Duodenal mucosa (tissue), 2 donors: ENCODE data around the gene ARPP21.

Experiments used
- H3K27ac ChIP-seq: one replicate; pipeline ENCODE4 v1.7.0; 2013; ENCODE audit warnings: low read depth, low read length
- H3K27me3 ChIP-seq, 2 donors: one replicate each; pipeline ENCODE4 v1.7.0; 2013; ENCODE audit warnings: low read length in 2 of 2, control low read depth in 1 of 2; ENCODE audit not compliant: insufficient read depth in 2 of 2, control insufficient read depth in 1 of 2
- H3K36me3 ChIP-seq, 2 donors: one replicate each; pipeline ENCODE4 v1.7.0; 2013; ENCODE audit warnings: low read length in 2 of 2, control low read depth in 1 of 2; ENCODE audit not compliant: insufficient read depth in 2 of 2, control insufficient read depth in 1 of 2
- H3K4me1 ChIP-seq, 2 donors: one replicate each; pipeline ENCODE4 v1.7.0; 2013; ENCODE audit warnings: low read length in 2 of 2, control low read depth in 1 of 2; ENCODE audit not compliant: insufficient read depth in 2 of 2, control insufficient read depth in 1 of 2
- H3K4me3 ChIP-seq, 2 donors: one replicate each; pipeline ENCODE4 v1.7.0; 2013; ENCODE audit warnings: low read length in 2 of 2, low read depth in 1 of 2
- H3K9ac ChIP-seq, 2 donors: one replicate each; pipeline ENCODE4 v1.7.0; 2013; ENCODE audit warnings: low read length in 2 of 2, low read depth in 1 of 2
- H3K9me3 ChIP-seq, 2 donors: one replicate each; pipeline ENCODE4 v1.7.0; 2013; ENCODE audit warnings: low read length in 2 of 2, control low read depth in 1 of 2; ENCODE audit not compliant: control insufficient read depth in 1 of 2

The ARPP21 gene

GRCh38 chr3:35727179-35727578, 87.9 kb downstream of the ARPP21 start:
- Histone ChIP-seq H3K27ac (no peak overlapping the region), H3K9me3 (no peaks in the 10 kb centered on the region), H3K9ac (no peak overlapping the region), H3K27me3 (no peaks in the 10 kb centered on the region), H3K4me3 (no peak overlapping the region), H3K36me3 (no peaks in the 10 kb centered on the region), H3K4me1 (no peaks in the 10 kb centered on the region)

- Histone ChIP-seq H3K9ac (no peak overlapping the region), H3K27ac (no peak overlapping the region), H3K4me3 (no peak overlapping the region), H3K27me3 (no peaks in the 10 kb centered on the region), H3K4me1 (no peaks in the 10 kb centered on the region), H3K9me3 (no peaks in the 10 kb centered on the region), H3K36me3 (no peaks in the 10 kb centered on the region)
Observed at GRCh38 chr3:35733341-35733740, 94.0 kb downstream of the ARPP21 start.

GRCh38 chr3:35733864-35734263, 94.5 kb downstream of the ARPP21 start:
- Histone ChIP-seq H3K27ac (no peak overlapping the region), H3K9me3 (no peaks in the 10 kb centered on the region), H3K36me3 (no peaks in the 10 kb centered on the region), H3K4me1 (no peaks in the 10 kb centered on the region), H3K9ac (no peak overlapping the region), H3K4me3 (no peak overlapping the region), H3K27me3 (no peaks in the 10 kb centered on the region)

- Histone ChIP-seq H3K4me3 (no peak overlapping the region), H3K9me3 (no peaks in the 10 kb centered on the region), H3K4me1 (no peaks in the 10 kb centered on the region), H3K9ac (no peak overlapping the region), H3K27ac (no peak overlapping the region), H3K36me3 (no peaks in the 10 kb centered on the region), H3K27me3 (no peaks in the 10 kb centered on the region)
Observed at GRCh38 chr3:35737080-35737479, 97.8 kb downstream of the ARPP21 start.

GRCh38 chr3:35737527-35737926, 98.2 kb downstream of the ARPP21 start:
- Histone ChIP-seq H3K36me3 (no peaks in the 10 kb centered on the region), H3K4me1 (no peaks in the 10 kb centered on the region), H3K9me3 (no peaks in the 10 kb centered on the region), H3K4me3 (no peak overlapping the region), H3K27me3 (no peaks in the 10 kb centered on the region), H3K27ac (no peak overlapping the region), H3K9ac (no peak overlapping the region)

- Histone ChIP-seq H3K9me3 (no peaks in the 10 kb centered on the region), H3K27me3 (no peaks in the 10 kb centered on the region), H3K4me3 (no peak overlapping the region), H3K4me1 (no peaks in the 10 kb centered on the region), H3K9ac (no peak overlapping the region), H3K36me3 (no peaks in the 10 kb centered on the region), H3K27ac (no peak overlapping the region)
Observed at GRCh38 chr3:35737934-35738706, 98.8 kb downstream of the ARPP21 start.

- Histone ChIP-seq H3K9me3 (no peaks in the 10 kb centered on the region), H3K9ac (no peak overlapping the region), H3K27ac (no peak overlapping the region), H3K36me3 (no peaks in the 10 kb centered on the region), H3K4me3 (no peak overlapping the region), H3K27me3 (no peaks in the 10 kb centered on the region), H3K4me1 (no peaks in the 10 kb centered on the region)
Observed at GRCh38 chr3:35739181-35739809, 100.0 kb downstream of the ARPP21 start.

- no peaks in the 10 kb centered on the region for H3K4me1 ChIP-seq
- H3K9ac ChIP-seq, result no peak overlapping the region
- no peak overlapping the region for H3K4me3 ChIP-seq
- H3K27me3 ChIP-seq, result no peaks in the 10 kb centered on the region
- no peaks in the 10 kb centered on the region for H3K36me3 ChIP-seq
- no peaks in the 10 kb centered on the region for H3K9me3 ChIP-seq
- no peak overlapping the region for H3K27ac ChIP-seq
Observed at GRCh38 chr3:35739964-35740527, 100.7 kb downstream of the ARPP21 start.

GRCh38 chr3:35743218-35743617, 103.9 kb downstream of the ARPP21 start:
- Histone ChIP-seq H3K9me3 (no peaks in the 10 kb centered on the region), H3K27me3 (no peaks in the 10 kb centered on the region), H3K36me3 (no peaks in the 10 kb centered on the region), H3K9ac (no peak overlapping the region), H3K27ac (no peak overlapping the region), H3K4me3 (no peak overlapping the region), H3K4me1 (no peaks in the 10 kb centered on the region)

- no peaks in the 10 kb centered on the region for H3K4me1 ChIP-seq
- H3K27ac ChIP-seq, result no peak overlapping the region
- no peak overlapping the region for H3K9ac ChIP-seq
- no peak overlapping the region for H3K4me3 ChIP-seq
- H3K36me3 ChIP-seq, result no peaks in the 10 kb centered on the region
- H3K9me3 ChIP-seq, result no peaks in the 10 kb centered on the region
- H3K27me3 ChIP-seq, result no peaks in the 10 kb centered on the region
Observed at GRCh38 chr3:35744419-35744818, 105.1 kb downstream of the ARPP21 start.
